ENCODE measurements around the gene MYO5B. TPM values are rescaled to one million over a fixed set of nuclear protein-coding genes. Genes with fewer than 3 reads are reported as not detected.

The MYO5B gene
- total RNA-seq, 1 experiment from 2014 or later = 32.1 TPM

- no peak overlapping the region for H2AFZ ChIP-seq (ENCODE audit: low read depth, low read length, poor library complexity, severe bottlenecking)
- H4K20me1 ChIP-seq (ENCODE audit: insufficient read depth) = no peaks in the 10 kb centered on the region
- no peak overlapping the region for H3K27ac ChIP-seq (ENCODE audit: low read depth, low read length)
- H3K36me3 ChIP-seq (ENCODE audit: control insufficient read depth in 1 of 2, insufficient read depth in 2 of 2, low read length in 2 of 2) = no peaks in the 10 kb centered on the region; a peak in 1 of 4 replicates
- TF ChIP-seq JUND (IDR thresholded peaks at IDR 0.05) (no peak), ELF1 (IDR thresholded peaks at IDR 0.05; ENCODE audit: borderline replicate concordance, low read depth) (no peak), EZH2phosphoT487 (IDR thresholded peaks at IDR 0.05; ENCODE audit: borderline replicate concordance) (no peak), FOSL1 (IDR thresholded peaks at IDR 0.05; ENCODE audit: low read depth) (no peak), SRF (IDR thresholded peaks at IDR 0.05; ENCODE audit: low read depth) (no peak)
- H3K9me3 ChIP-seq (ENCODE audit: control insufficient read depth in 1 of 2, insufficient read depth in 1 of 2, low read depth in 1 of 2, low read length in 2 of 2) = no peaks in the 10 kb centered on the region
- no peaks in the 10 kb centered on the region for H3K27me3 ChIP-seq (ENCODE audit: insufficient read depth, low read length)
- H3K4me1 ChIP-seq (ENCODE audit: control insufficient read depth in 1 of 2, insufficient read depth in 2 of 2, low read length in 2 of 2) = peaks cover 21 to 40% of the 10 kb centered on the region in 2 experiments
- ChIA-PET RAD21 (ENCODE audit: low non-redundant PET in 1 of 2, low total read pairs in 2 of 2, uncharacterized antibody in 2 of 2, unreplicated experiment in 2 of 2) (no interaction called here), POLR2A (no interaction called here), CTCF (no interaction called here)
- H3K79me2 ChIP-seq (ENCODE audit: insufficient read depth, low read length) = no peaks in the 10 kb centered on the region
- DNase-seq (ENCODE audit: low read depth, low spot score) (no peak), ATAC-seq (no peak)
- no peak overlapping the region for H3K9ac ChIP-seq (ENCODE audit: low read length)
- BruUV-seq (replicated peaks) = no TSS peak
- intact Hi-C loops (cut with micrococcal nuclease) = no loop called here
- H3K4me3 ChIP-seq (replicated peaks in 1 of 2; ENCODE audit: low read depth in 1 of 2, low read length in 2 of 2) = no peak overlapping the region
- H3K9me2 ChIP-seq (ENCODE audit: insufficient read depth) = no peaks in the 10 kb centered on the region
- H3K4me2 ChIP-seq (ENCODE audit: low read length) = no peak overlapping the region
Observed at GRCh38 chr18:49847524-49847923, 347.4 kb downstream of the MYO5B start.

GRCh38 chr18:49846718-49847470 is 348.1 kb downstream of the MYO5B start:
- ChIA-PET RAD21 (ENCODE audit: low non-redundant PET in 1 of 2, low total read pairs in 2 of 2, uncharacterized antibody in 2 of 2, unreplicated experiment in 2 of 2) (no interaction called here), CTCF (no interaction called here), POLR2A (interaction anchor here (0.5 kb wide), 1 partner anchor 333 kb away, joined by 4 read pairs; no protein-coding TSS in a partner anchor)
- no peaks in the 10 kb centered on the region for H4K20me1 ChIP-seq (ENCODE audit: insufficient read depth)
- H3K9me3 ChIP-seq (ENCODE audit: control insufficient read depth in 1 of 2, insufficient read depth in 1 of 2, low read depth in 1 of 2, low read length in 2 of 2) = no peaks in the 10 kb centered on the region
- no peak overlapping the region for H3K4me2 ChIP-seq (ENCODE audit: low read length)
- H3K36me3 ChIP-seq (ENCODE audit: control insufficient read depth in 1 of 2, insufficient read depth in 2 of 2, low read length in 2 of 2) = no peaks in the 10 kb centered on the region; a peak in 2 of 4 replicates
- no peaks in the 10 kb centered on the region for H3K79me2 ChIP-seq (ENCODE audit: insufficient read depth, low read length)
- H2AFZ ChIP-seq (ENCODE audit: low read depth, low read length, poor library complexity, severe bottlenecking) = no peak overlapping the region
- no TSS peak for BruUV-seq (replicated peaks)
- DNase-seq (ENCODE audit: low read depth, low spot score) (no peak), ATAC-seq (no peak)
- H3K27ac ChIP-seq (ENCODE audit: low read depth, low read length) = no peak overlapping the region
- no peaks in the 10 kb centered on the region for H3K9me2 ChIP-seq (ENCODE audit: insufficient read depth)
- H3K27me3 ChIP-seq (ENCODE audit: insufficient read depth, low read length) = no peaks in the 10 kb centered on the region
- H3K4me1 ChIP-seq (ENCODE audit: control insufficient read depth in 1 of 2, insufficient read depth in 2 of 2, low read length in 2 of 2) = peaks cover 21 to 40% of the 10 kb centered on the region in 2 experiments
- intact Hi-C loops (cut with micrococcal nuclease) = no loop called here
- H3K4me3 ChIP-seq (replicated peaks in 1 of 2; ENCODE audit: low read depth in 1 of 2, low read length in 2 of 2) = no peak overlapping the region
- no peak overlapping the region for H3K9ac ChIP-seq (ENCODE audit: low read length)
- TF ChIP-seq MAX (IDR thresholded peaks at IDR 0.05) (no peak), CBX3 (IDR thresholded peaks at IDR 0.05; ENCODE audit: low read depth) (no peak), POLR2AphosphoS5 (IDR thresholded peaks at IDR 0.05; ENCODE audit: low read depth, low read length) (no peak), TCF7L2 (IDR thresholded peaks at IDR 0.05; ENCODE audit: borderline replicate concordance, extremely low read depth, insufficient read depth, insufficient read length) (no peak), EGR1 (IDR thresholded peaks at IDR 0.05; ENCODE audit: low read depth) (no peak), EZH2 (IDR thresholded peaks at IDR 0.05) (no peak), ELF1 (IDR thresholded peaks at IDR 0.05; ENCODE audit: borderline replicate concordance, low read depth) (no peak), POLR2A (IDR thresholded peaks at IDR 0.05; ENCODE audit: borderline replicate concordance, extremely low read depth, insufficient read depth, insufficient read length) (no peak), RAD21 (IDR thresholded peaks at IDR 0.05; ENCODE audit: low read depth) (no peak), CEBPB (IDR thresholded peaks at IDR 0.05; ENCODE audit: low read depth) (no peak), EZH2phosphoT487 (IDR thresholded peaks at IDR 0.05; ENCODE audit: borderline replicate concordance) (no peak), JUND (IDR thresholded peaks at IDR 0.05) (no peak)
- TF ChIP-seq, protein P1, sequence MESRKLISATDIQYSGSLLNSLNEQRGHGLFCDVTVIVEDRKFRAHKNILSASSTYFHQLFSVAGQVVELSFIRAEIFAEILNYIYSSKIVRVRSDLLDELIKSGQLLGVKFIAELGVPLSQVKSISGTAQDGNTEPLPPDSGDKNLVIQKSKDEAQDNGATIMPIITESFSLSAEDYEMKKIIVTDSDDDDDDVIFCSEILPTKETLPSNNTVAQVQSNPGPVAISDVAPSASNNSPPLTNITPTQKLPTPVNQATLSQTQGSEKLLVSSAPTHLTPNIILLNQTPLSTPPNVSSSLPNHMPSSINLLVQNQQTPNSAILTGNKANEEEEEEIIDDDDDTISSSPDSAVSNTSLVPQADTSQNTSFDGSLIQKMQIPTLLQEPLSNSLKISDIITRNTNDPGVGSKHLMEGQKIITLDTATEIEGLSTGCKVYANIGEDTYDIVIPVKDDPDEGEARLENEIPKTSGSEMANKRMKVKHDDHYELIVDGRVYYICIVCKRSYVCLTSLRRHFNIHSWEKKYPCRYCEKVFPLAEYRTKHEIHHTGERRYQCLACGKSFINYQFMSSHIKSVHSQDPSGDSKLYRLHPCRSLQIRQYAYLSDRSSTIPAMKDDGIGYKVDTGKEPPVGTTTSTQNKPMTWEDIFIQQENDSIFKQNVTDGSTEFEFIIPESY (IDR thresholded peaks at IDR 0.05; ENCODE audit: extremely low read depth, insufficient replicate concordance, low read length) = no peak
- TF ChIP-seq, protein P2, sequence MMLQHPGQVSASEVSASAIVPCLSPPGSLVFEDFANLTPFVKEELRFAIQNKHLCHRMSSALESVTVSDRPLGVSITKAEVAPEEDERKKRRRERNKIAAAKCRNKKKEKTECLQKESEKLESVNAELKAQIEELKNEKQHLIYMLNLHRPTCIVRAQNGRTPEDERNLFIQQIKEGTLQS (IDR thresholded peaks at IDR 0.05) = no peak
- TF ChIP-seq, protein P3, sequence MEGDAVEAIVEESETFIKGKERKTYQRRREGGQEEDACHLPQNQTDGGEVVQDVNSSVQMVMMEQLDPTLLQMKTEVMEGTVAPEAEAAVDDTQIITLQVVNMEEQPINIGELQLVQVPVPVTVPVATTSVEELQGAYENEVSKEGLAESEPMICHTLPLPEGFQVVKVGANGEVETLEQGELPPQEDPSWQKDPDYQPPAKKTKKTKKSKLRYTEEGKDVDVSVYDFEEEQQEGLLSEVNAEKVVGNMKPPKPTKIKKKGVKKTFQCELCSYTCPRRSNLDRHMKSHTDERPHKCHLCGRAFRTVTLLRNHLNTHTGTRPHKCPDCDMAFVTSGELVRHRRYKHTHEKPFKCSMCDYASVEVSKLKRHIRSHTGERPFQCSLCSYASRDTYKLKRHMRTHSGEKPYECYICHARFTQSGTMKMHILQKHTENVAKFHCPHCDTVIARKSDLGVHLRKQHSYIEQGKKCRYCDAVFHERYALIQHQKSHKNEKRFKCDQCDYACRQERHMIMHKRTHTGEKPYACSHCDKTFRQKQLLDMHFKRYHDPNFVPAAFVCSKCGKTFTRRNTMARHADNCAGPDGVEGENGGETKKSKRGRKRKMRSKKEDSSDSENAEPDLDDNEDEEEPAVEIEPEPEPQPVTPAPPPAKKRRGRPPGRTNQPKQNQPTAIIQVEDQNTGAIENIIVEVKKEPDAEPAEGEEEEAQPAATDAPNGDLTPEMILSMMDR (IDR thresholded peaks at IDR 0.05 in 2 of 3, conservative IDR thresholded peaks at IDR 0.05 in 1 of 3; ENCODE audit: borderline replicate concordance in 1 of 3, insufficient read depth in 1 of 3, low read depth in 2 of 3, low read length in 2 of 3) = no peak
